Peyer's patch (tissue), 4 donors: ENCODE data around the gene TRPM8.

Experiments used
- POLR2A ChIP-seq, 2 donors: fragments of 450-650 bp; IDR thresholded peaks; one replicate each; pipeline ENCODE4 v1.5.1; 2017; ENCODE audit warnings: antibody characterized with exemption in 2 of 2, mild to moderate bottlenecking in 2 of 2, moderate library complexity in 2 of 2
- TF ChIP-seq, protein P1 (sequence below), 6 experiments: fragments of 450-650 bp in 4 of 6; fragments of 200-600 bp in 2 of 6; sonication (generic) in 1 of 6; IDR thresholded peaks; one replicate each; pipeline ENCODE4 v1.5.1; 2017 to 2019; ENCODE audit warnings: antibody characterized with exemption in 6 of 6, mild to moderate bottlenecking in 3 of 6, moderate library complexity in 1 of 6

DNA sequence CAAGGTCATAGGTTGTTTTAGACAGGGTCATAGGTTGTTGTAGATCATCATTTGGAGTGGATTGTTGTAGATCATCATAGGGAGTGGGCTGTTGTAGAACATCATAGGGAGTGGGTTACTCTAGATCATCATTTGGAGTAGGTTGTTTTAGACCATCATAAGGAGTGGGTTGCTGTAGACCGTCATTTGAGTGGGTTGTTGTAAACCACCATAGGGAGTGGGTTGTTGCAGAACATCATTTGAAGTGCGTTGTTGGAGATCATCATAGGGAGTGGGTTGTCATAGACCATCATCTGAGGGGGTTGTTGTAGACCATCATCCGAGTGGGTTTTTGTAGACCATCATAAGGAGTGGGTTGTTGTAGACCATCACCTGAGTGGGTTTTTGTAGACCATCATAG is 9.5 kb upstream of the TRPM8 start:
- no peak for TF ChIP-seq POLR2A (IDR thresholded peaks at IDR 0.05)
- TF ChIP-seq, protein P1, sequence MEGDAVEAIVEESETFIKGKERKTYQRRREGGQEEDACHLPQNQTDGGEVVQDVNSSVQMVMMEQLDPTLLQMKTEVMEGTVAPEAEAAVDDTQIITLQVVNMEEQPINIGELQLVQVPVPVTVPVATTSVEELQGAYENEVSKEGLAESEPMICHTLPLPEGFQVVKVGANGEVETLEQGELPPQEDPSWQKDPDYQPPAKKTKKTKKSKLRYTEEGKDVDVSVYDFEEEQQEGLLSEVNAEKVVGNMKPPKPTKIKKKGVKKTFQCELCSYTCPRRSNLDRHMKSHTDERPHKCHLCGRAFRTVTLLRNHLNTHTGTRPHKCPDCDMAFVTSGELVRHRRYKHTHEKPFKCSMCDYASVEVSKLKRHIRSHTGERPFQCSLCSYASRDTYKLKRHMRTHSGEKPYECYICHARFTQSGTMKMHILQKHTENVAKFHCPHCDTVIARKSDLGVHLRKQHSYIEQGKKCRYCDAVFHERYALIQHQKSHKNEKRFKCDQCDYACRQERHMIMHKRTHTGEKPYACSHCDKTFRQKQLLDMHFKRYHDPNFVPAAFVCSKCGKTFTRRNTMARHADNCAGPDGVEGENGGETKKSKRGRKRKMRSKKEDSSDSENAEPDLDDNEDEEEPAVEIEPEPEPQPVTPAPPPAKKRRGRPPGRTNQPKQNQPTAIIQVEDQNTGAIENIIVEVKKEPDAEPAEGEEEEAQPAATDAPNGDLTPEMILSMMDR (IDR thresholded peaks at IDR 0.05) = no peak
